Panc1 (cell line): ENCODE results near the gene CDS2. TPM values are rescaled to one million over a fixed set of nuclear protein-coding genes. Genes with fewer than 3 reads are reported as not detected.

Source experiments
- ATAC-seq: fragments of 200-7000 bp; cut with Tn5 transposase; 2 replicates; pipeline ENCODE4 v1.9.1; 2020; ENCODE audit warnings: mild to moderate bottlenecking, moderate library complexity
- BruUV-seq: library from RNA; stranded (reverse); fragments of 400-500 nt; replicated peaks from 2 replicates; lab custom pipeline; 2021; lab: Mats Ljungman, UMichigan
- CTCF ChIA-PET: fragments of 300-600 bp; sonication (Branson Sonifier 250); formaldehyde crosslinking; loops from one replicate; lab custom pipeline; 2022; ENCODE audit warnings: antibody characterized with exemption; lab: Charles Lee
- POLR2A ChIA-PET: fragments of 300-600 bp; sonication (Branson Sonifier 250); formaldehyde crosslinking; loops from one replicate; lab custom pipeline; 2022; ENCODE audit warnings: antibody characterized with exemption; lab: Charles Lee
- DNase-seq: peaks from one replicate; pipeline ENCODE4 v3.0.0-alpha.2; 2010; ENCODE audit warnings: low read depth, low spot score
- H3K27ac ChIP-seq: 2 replicates; pipeline ENCODE4 v1.5.1; 2011; ENCODE audit warnings: mild to moderate bottlenecking, low read length, inconsistent platforms
- H3K27me3 ChIP-seq: fragments of 200-500 bp; sonication (Bioruptor generic); 2 replicates; pipeline ENCODE4 v1.6.0; 2014; ENCODE audit warnings: low read length, inconsistent platforms; ENCODE audit not compliant: control insufficient read depth, insufficient read depth
- H3K36me3 ChIP-seq: fragments of 200-500 bp; sonication (Bioruptor generic); 2 replicates; pipeline ENCODE4 v1.5.1; 2014; ENCODE audit warnings: inconsistent platforms, mild to moderate bottlenecking, low read length, moderate library complexity; ENCODE audit not compliant: control insufficient read depth, insufficient read depth
- H3K4me1 ChIP-seq: 2 replicates; pipeline ENCODE4 v1.5.1; 2011; ENCODE audit warnings: inconsistent platforms, mild to moderate bottlenecking, low read length, moderate library complexity; ENCODE audit not compliant: control insufficient read depth, insufficient read depth
- H3K4me3 ChIP-seq, 2 experiments: 2 replicates each; pipeline ENCODE4 v1.5.1; 2011 to 2012; ENCODE audit warnings: low read depth in 2 of 2, low read length in 2 of 2, mild to moderate bottlenecking in 2 of 2, inconsistent platforms in 1 of 2, moderate library complexity in 1 of 2
- H3K9me3 ChIP-seq: fragments of 200-500 bp; sonication (Bioruptor generic); 2 replicates; pipeline ENCODE4 v1.5.1; 2014; ENCODE audit warnings: low read depth, mild to moderate bottlenecking, inconsistent platforms, low read length, moderate library complexity; ENCODE audit not compliant: control insufficient read depth, insufficient read depth
- CTCF ChIP-seq: fragments of 450-650 bp; IDR thresholded peaks from 2 replicates; pipeline ENCODE4 v1.5.1; 2017; ENCODE audit warnings: mild to moderate bottlenecking
- POLR2AphosphoS5 ChIP-seq: IDR thresholded peaks from 2 replicates; pipeline ENCODE4 v1.6.1; 2012; ENCODE audit warnings: mild to moderate bottlenecking, low read depth, low read length, moderate library complexity
- REST ChIP-seq, 2 experiments: IDR thresholded peaks; 2 replicates each; pipeline ENCODE4 v1.6.1; 2011 to 2012; ENCODE audit warnings: low read depth in 2 of 2, control low read depth in 1 of 2, low read length in 1 of 2, mild to moderate bottlenecking in 1 of 2, moderate library complexity in 1 of 2; ENCODE audit not compliant: insufficient read depth in 1 of 2
- SIN3A ChIP-seq: IDR thresholded peaks from 2 replicates; pipeline ENCODE4 v1.6.1; 2012; ENCODE audit warnings: low read depth, mild to moderate bottlenecking, low read length, moderate library complexity, borderline replicate concordance; ENCODE audit not compliant: insufficient read depth
- TCF7L2 ChIP-seq: IDR thresholded peaks from 2 replicates; pipeline ENCODE4 v1.6.1; 2011; ENCODE audit warnings: mild to moderate bottlenecking, low read depth, low read length, inconsistent platforms
- in situ Hi-C: cut with HindIII; loops from 2 replicates; pipeline ENCODE4 v1.10.0; 2016; ENCODE audit warnings: low sequenced_read_pairs, low pct_unique_long_range_greater_than_20kb
- intact Hi-C: fragments of 100-400 bp; cut with micrococcal nuclease; formaldehyde crosslinking; loops from one replicate; pipeline ENCODE4 v1.10.0; 2022; ENCODE audit not compliant: unreplicated experiment
- total RNA-seq: library from RNA; stranded (reverse); gene quantifications from one replicate; pipeline ENCODE4 v1.2.1, GENCODE V29; 2021; ENCODE audit not compliant: unreplicated experiment

CDS2 gene
- total RNA-seq, 1 experiment from 2014 or later, result 54.0 TPM

- Histone ChIP-seq H3K9me3 (no peaks in the 10 kb centered on the region), H3K36me3 (no peaks in the 10 kb centered on the region), H3K4me3 (no peak overlapping the region), H3K27me3 (no peaks in the 10 kb centered on the region), H3K27ac (no peak overlapping the region), H3K4me1 (no peaks in the 10 kb centered on the region)
- ATAC-seq, result no peak
- intact Hi-C loops (loop anchor here (1.0 kb wide), 1 partner anchor 66 kb away; no protein-coding TSS in a partner anchor), in situ Hi-C loops (no loop called here)
- no TSS peak for BruUV-seq
- POLR2A ChIA-PET, result no interaction called here
- CTCF ChIA-PET, result interaction anchor here (0.6 to 3.8 kb wide), 4 partner anchors 12 to 128 kb away, joined by 3 to 74 read pairs (median 3); partner anchors contain the start of gene CDS2
- no peak for DNase-seq
- TF ChIP-seq SIN3A (no peak), CTCF (no peak; the same call in 1 of the 2 replicates), POLR2AphosphoS5 (no peak), REST (IDR thresholded peaks at IDR 0.05; ENCODE audit: insufficient read depth in 1 of 2, low read depth in 2 of 2, low read length in 1 of 2) (no peak), TCF7L2 (no peak)
Observed at GRCh38 chr20:5192570-5193431, 66.0 kb downstream of the CDS2 start.

GRCh38 chr20:5195655-5196054 lies 68.8 kb downstream of the CDS2 start:
- intact Hi-C loops, result no loop called here

More at GRCh38 chr20:5195655-5196054, 68.8 kb downstream of the CDS2 start:
- ChIA-PET CTCF (no interaction called here), POLR2A (no interaction called here)
- BruUV-seq, result no TSS peak
- Histone ChIP-seq H3K4me3 (no peak overlapping the region), H3K27me3 (no peaks in the 10 kb centered on the region), H3K36me3 (no peaks in the 10 kb centered on the region), H3K4me1 (no peaks in the 10 kb centered on the region), H3K9me3 (no peaks in the 10 kb centered on the region), H3K27ac (no peak overlapping the region)
- TF ChIP-seq REST (IDR thresholded peaks at IDR 0.05; ENCODE audit: insufficient read depth in 1 of 2, low read depth in 2 of 2, low read length in 1 of 2) (no peak), TCF7L2 (no peak), POLR2AphosphoS5 (no peak), SIN3A (no peak), CTCF (no peak)
- in situ Hi-C loops, result no loop called here
- DNase-seq (no peak), ATAC-seq (no peak)
